ENCODE data around the gene DUSP3. TPM values are rescaled to one million over a fixed set of nuclear protein-coding genes. Genes with fewer than 3 reads are reported as not detected.

DUSP3 gene
- total and polyA plus RNA-seq, 8 donors: 30.9 to 105 (median 34.5) TPM

Other genes with a start within 250 kb of the DUSP3 start
- 1 to 10 TPM; 4.3 to 9.8 TPM for gene ETV4, start 232.6 kb downstream of the DUSP3 start, total RNA-seq
- 10 to 100 TPM in 4 of 6 donors, 1 to 10 TPM in 2; 8.2 to 24.3 (median 17.7) TPM for gene ETV4, start 232.6 kb downstream of the DUSP3 start, polyA plus RNA-seq (ENCODE audit: insufficient read length in 6 of 6)
- gene MEOX1, start 117.1 kb downstream of the DUSP3 start, total RNA-seq: 1 to 10 TPM in 1 of 2 donors, under 1 TPM in 1; 0.29 to 1.5 TPM
- gene MEOX1, start 117.1 kb downstream of the DUSP3 start, polyA plus RNA-seq (ENCODE audit: insufficient read length in 6 of 6): under 1 TPM; 0.30 to 0.43 (median 0.36) TPM
- under 1 TPM in 1 of 2 donors, not detected in 1; 0.12 TPM for gene SOST, start 20.2 kb downstream of the DUSP3 start, total RNA-seq
- under 1 TPM in 4 of 6 donors, not detected in 2; 0.11 to 0.66 (median 0.19) TPM for gene SOST, start 20.2 kb downstream of the DUSP3 start, polyA plus RNA-seq (ENCODE audit: insufficient read length in 6 of 6)
- not detected for gene CFAP97D1, start 1.5 kb upstream of the DUSP3 start, total RNA-seq
- under 1 TPM in 4 of 6 donors, not detected in 2; 0.06 to 0.11 (median 0.07) TPM for gene CFAP97D1, start 1.5 kb upstream of the DUSP3 start, polyA plus RNA-seq (ENCODE audit: insufficient read length in 6 of 6)
- 10 to 100 TPM; 14.4 to 17.9 TPM for gene MPP3, start 54.2 kb upstream of the DUSP3 start, total RNA-seq
- 10 to 100 TPM in 5 of 6 donors, 1 to 10 TPM in 1; 8.0 to 14.4 (median 11.6) TPM for gene MPP3, start 54.2 kb upstream of the DUSP3 start, polyA plus RNA-seq (ENCODE audit: insufficient read length in 6 of 6)
- gene CD300LG, start 68.2 kb upstream of the DUSP3 start, total RNA-seq: 1 to 10 TPM; 1.6 to 7.1 TPM
- 1 to 10 TPM in 5 of 6 donors, under 1 TPM in 1; 0.53 to 1.9 (median 1.4) TPM for gene CD300LG, start 68.2 kb upstream of the DUSP3 start, polyA plus RNA-seq (ENCODE audit: insufficient read length in 6 of 6)
- gene MPP2, start 128.6 kb upstream of the DUSP3 start, total RNA-seq: 1 to 10 TPM; 1.5 to 1.7 TPM
- 1 to 10 TPM; 3.8 to 4.9 (median 4.6) TPM for gene MPP2, start 128.6 kb upstream of the DUSP3 start, polyA plus RNA-seq (ENCODE audit: insufficient read length in 6 of 6)
- gene PPY, start 163.5 kb upstream of the DUSP3 start, total RNA-seq: not detected
- 1 to 10 TPM in 4 of 6 donors, under 1 TPM in 2; 0.36 to 4.9 (median 1.5) TPM for gene PPY, start 163.5 kb upstream of the DUSP3 start, polyA plus RNA-seq (ENCODE audit: insufficient read length in 6 of 6)
- gene PYY, start 175.0 kb upstream of the DUSP3 start, total RNA-seq: not detected
- under 1 TPM in 4 of 6 donors, not detected in 2; 0.21 to 0.68 (median 0.43) TPM for gene PYY, start 175.0 kb upstream of the DUSP3 start, polyA plus RNA-seq (ENCODE audit: insufficient read length in 6 of 6)
- gene NAGS, start 225.6 kb upstream of the DUSP3 start, total RNA-seq: 1 to 10 TPM; 5.2 to 7.0 TPM
- 1 to 10 TPM; 2.4 to 4.1 (median 3.2) TPM for gene NAGS, start 225.6 kb upstream of the DUSP3 start, polyA plus RNA-seq (ENCODE audit: insufficient read length in 6 of 6)
- 10 to 100 TPM; 29.7 to 35.0 TPM for gene TMEM101, start 236.0 kb upstream of the DUSP3 start, total RNA-seq
- gene TMEM101, start 236.0 kb upstream of the DUSP3 start, polyA plus RNA-seq (ENCODE audit: insufficient read length in 6 of 6): 10 to 100 TPM; 38.0 to 49.4 (median 44.7) TPM